ENCODE results near the gene EXD3. TPM values are rescaled to one million over a fixed set of nuclear protein-coding genes. Genes with fewer than 3 reads are reported as not detected.

EXD3 gene
- total RNA-seq, 5 donors from 2014 or later (not counting 1 experiment from before 2014, with no cell fraction given): 18.5 to 43.8 (median 38.0) TPM

DNA sequence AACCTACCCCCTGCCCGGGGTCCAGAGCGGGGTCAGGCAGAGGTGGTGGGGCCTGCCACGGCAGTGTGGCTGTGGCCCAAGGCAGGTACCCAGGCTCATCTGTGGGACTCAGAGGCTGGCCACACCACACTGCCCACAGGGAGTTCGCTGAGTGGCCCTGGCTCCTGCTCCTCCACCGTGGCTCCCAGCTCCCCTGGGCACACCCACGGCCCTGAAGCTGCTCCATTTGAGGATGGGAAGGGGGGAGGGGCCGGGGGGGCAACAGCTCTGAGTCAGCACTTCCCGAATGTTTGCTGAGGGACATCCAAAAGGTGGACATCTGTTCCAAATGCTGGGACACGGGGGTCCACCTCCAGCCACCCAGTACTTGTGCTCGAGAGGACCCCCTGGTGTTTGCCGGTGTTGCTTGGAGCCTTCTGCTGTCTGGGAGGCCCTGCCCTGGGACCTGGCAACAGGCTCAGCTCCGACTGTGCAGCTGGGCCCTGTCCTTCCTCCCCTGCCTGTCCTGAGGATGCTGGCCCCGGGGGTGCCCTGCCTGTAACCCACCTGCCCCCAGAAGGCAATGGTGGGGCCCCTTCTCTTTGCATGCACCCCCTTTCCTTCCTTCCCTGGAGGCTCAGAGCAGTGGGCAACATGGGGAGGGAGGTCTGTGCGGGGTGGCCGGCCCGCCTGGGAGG, 118.4 kb downstream of the EXD3 start:
- Mint-ChIP-seq H3K9me3 (no peaks in the 10 kb centered on the region), H3K36me3 (no peaks in the 10 kb centered on the region), H3K4me1 (peaks cover 5 to 26% (median 14%) of the 10 kb centered on the region in 3 donors), H3K27ac (no peak overlapping the region), H3K27me3 (peaks cover 3 to 7% of the 10 kb centered on the region in 2 donors), H3K4me3 (no peak overlapping the region)
- ATAC-seq (replicated peaks in 1 of 4) (no peak), DNase-seq (no peak)
- Histone ChIP-seq H3K27ac (ENCODE audit: low read length) (no peak overlapping the region), H3K36me3 (ENCODE audit: control insufficient read depth in 2 of 2, extremely low read depth in 1 of 2, insufficient read depth in 1 of 2, low read length in 1 of 2) (no peaks in the 10 kb centered on the region), H3K4me1 (ENCODE audit: control insufficient read depth in 1 of 2, extremely low read depth in 1 of 2, insufficient read depth in 2 of 2, low read length in 2 of 2) (peaks cover 9 to 54% of the 10 kb centered on the region in 2 experiments), H3K4me3 (ENCODE audit: control insufficient read depth in 1 of 2, extremely low read depth in 1 of 2, low read length in 1 of 2) (no peak overlapping the region), H3K27me3 (replicated peaks in 1 of 2; ENCODE audit: control insufficient read depth in 2 of 2, extremely low read depth in 1 of 2, insufficient read depth in 2 of 2, low read length in 1 of 2) (peaks cover 3 to 41% of the 10 kb centered on the region in 2 experiments), H3K9me3 (no peaks in the 10 kb centered on the region)
- ChIA-PET CTCF (no interaction called here), POLR2A (no interaction called here)
- 78% methylated on average over 12 of the region's 16 CpGs for WGBS (ENCODE audit: insufficient coverage)

DNA sequence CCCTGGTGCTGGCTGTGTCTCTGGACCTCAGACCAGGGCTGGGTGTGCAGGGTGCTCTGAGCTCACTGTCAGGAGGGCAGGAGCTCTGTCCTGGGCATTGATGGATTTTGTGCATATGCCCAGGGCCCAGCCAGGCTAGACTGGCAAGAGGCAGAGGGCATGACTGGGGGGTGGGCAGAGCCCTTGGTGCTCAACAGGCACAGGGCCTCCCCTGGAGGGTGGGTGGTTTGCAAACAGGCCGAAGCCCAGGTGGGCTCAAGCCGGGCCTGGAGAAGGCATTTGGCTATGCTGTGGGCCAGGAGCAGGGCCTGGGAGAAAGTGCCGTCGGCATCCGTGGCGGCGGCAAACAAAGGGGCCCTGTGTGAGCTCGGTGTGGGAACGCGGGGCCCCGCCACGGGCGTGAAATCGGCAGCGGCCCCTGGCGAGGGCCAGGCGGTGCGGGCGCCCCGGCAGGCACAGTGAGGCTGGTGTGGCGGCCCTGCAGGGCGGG, 119.0 kb downstream of the EXD3 start:
- Histone ChIP-seq H3K4me3 (ENCODE audit: control insufficient read depth in 1 of 2, extremely low read depth in 1 of 2, low read length in 1 of 2) (no peak overlapping the region), H3K27me3 (replicated peaks in 1 of 2; ENCODE audit: control insufficient read depth in 2 of 2, extremely low read depth in 1 of 2, insufficient read depth in 2 of 2, low read length in 1 of 2) (peaks cover 3 to 47% of the 10 kb centered on the region in 2 experiments), H3K4me1 (ENCODE audit: control insufficient read depth in 1 of 2, extremely low read depth in 1 of 2, insufficient read depth in 2 of 2, low read length in 2 of 2) (peaks cover 9 to 54% of the 10 kb centered on the region in 2 experiments), H3K27ac (ENCODE audit: low read length) (no peak overlapping the region), H3K36me3 (ENCODE audit: control insufficient read depth in 2 of 2, extremely low read depth in 1 of 2, insufficient read depth in 1 of 2, low read length in 1 of 2) (no peaks in the 10 kb centered on the region), H3K9me3 (no peaks in the 10 kb centered on the region)
- Mint-ChIP-seq H3K27me3 (peaks cover 3 to 12% of the 10 kb centered on the region in 2 donors), H3K36me3 (no peaks in the 10 kb centered on the region), H3K27ac (no peak overlapping the region), H3K9me3 (no peaks in the 10 kb centered on the region), H3K4me1 (peaks cover 5 to 26% (median 14%) of the 10 kb centered on the region in 3 donors), H3K4me3 (peak overlapping the region; percentile 17 to 45 (median 31))
- WGBS (ENCODE audit: insufficient coverage): 93% methylated on average over 22 of the region's 22 CpGs
- ATAC-seq (replicated peaks in 1 of 4): no peak
- DNase-seq: peak in 1 of 35 experiments; percentile 3
- CTCF ChIA-PET: no interaction called here
- POLR2A ChIA-PET: no interaction called here

DNA sequence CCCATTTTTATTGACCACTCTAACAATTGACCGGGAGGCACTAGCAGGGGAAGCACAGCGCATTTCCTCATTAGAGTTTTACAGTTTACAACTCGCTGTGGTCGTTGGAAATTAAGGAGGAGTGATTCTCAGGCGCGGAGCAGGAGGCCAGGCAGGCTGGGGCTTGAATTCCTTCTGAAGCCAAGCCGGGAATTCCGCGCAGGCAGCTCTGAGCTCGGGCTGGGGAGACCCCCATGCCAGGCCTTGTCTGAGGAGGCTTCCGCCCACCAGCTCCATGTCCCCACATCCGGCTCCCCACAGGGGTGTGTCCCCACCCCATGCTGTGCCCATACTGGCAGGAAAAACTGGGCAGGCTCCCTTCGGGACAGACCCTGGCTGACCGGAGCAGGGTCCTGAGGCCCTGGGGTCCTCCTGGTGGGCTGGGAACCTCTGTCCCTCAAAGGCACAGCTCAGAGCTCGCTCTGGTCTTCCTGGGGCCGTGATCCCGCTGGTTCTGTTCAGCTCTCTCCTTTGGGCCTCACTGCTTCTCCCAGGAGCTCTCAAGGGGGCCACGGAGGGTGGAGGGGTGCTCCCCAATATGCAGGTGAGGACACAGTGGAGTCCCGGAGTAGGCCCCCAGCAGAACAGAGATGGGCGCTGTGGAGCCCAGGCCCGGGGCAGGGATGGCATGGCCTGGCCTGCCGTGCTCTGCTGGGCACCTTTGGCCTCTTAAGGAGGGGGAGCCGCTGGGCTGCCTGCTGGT, 119.6 kb downstream of the EXD3 start:
- H3K9me3 Mint-ChIP-seq: no peaks in the 10 kb centered on the region
- H3K4me3 Mint-ChIP-seq: peak overlapping the region; percentile 17 to 45 (median 31)
- ATAC-seq (replicated peaks in 1 of 4) (no peak), DNase-seq (peak in 2 of 35 experiments; percentile 3 to 23)
- Histone ChIP-seq H3K27ac (ENCODE audit: low read length) (no peak overlapping the region), H3K9me3 (no peaks in the 10 kb centered on the region), H3K36me3 (ENCODE audit: control insufficient read depth in 2 of 2, extremely low read depth in 1 of 2, insufficient read depth in 1 of 2, low read length in 1 of 2) (no peaks in the 10 kb centered on the region), H3K27me3 (replicated peaks in 1 of 2; ENCODE audit: control insufficient read depth in 2 of 2, extremely low read depth in 1 of 2, insufficient read depth in 2 of 2, low read length in 1 of 2) (peaks cover 4 to 53% of the 10 kb centered on the region in 2 experiments), H3K4me3 (ENCODE audit: control insufficient read depth in 1 of 2, extremely low read depth in 1 of 2, low read length in 1 of 2) (no peak overlapping the region), H3K4me1 (ENCODE audit: control insufficient read depth in 1 of 2, extremely low read depth in 1 of 2, insufficient read depth in 2 of 2, low read length in 2 of 2) (peaks cover 9 to 54% of the 10 kb centered on the region in 2 experiments)
- ChIA-PET POLR2A (no interaction called here), CTCF (no interaction called here)
- H3K36me3 Mint-ChIP-seq: no peaks in the 10 kb centered on the region
- WGBS (ENCODE audit: insufficient coverage): 88% methylated on average over 20 of the region's 23 CpGs
- peaks cover 5 to 26% (median 14%) of the 10 kb centered on the region in 3 donors for H3K4me1 Mint-ChIP-seq
- peaks cover 3 to 15% of the 10 kb centered on the region in 2 donors for H3K27me3 Mint-ChIP-seq
- H3K27ac Mint-ChIP-seq: no peak overlapping the region

DNA sequence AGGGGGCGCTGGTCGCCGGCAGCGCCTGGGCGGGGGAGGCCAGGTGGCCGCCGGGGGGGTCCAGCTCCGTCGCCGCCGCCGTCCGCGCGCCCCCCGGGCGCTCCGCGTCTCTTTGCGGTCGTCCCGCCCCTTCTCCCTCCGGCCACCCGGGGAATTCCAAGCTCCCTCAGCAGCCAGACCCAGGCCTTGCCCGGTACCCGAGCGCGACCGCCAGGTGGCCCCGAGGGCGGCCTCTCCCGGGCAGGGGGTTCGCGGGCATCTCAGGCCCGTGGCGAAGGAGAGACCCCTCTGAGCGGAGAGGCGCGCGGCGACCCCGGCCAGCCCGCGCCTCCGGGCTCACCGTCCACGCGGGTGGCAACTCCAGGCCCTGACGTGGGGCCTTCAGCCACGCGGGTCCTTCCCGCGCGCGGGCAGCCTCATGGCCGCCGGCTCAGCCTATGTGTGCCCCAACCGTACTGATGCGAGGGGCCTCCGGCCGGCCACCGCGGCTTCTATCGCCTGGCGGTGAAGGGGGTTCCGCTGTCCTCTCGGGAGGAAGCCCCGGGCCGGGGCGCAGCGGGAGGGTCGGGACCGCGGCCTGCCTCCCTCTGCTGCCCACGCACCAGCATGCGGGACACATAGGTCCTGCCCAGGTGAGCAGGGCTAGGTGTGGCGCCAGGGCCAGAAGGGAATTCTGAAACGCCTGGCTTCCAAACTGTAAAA, 120.4 kb downstream of the EXD3 start:
- WGBS (ENCODE audit: insufficient coverage): 16% methylated on average over 78 of the region's 78 CpGs
- DNase-seq (peak in 2 of 35 experiments; percentile 4 to 24), ATAC-seq (replicated peaks in 1 of 4) (peak in 3 of 4 experiments; percentile 31 to 42 (median 40))
- Histone ChIP-seq H3K36me3 (ENCODE audit: control insufficient read depth in 2 of 2, extremely low read depth in 1 of 2, insufficient read depth in 1 of 2, low read length in 1 of 2) (no peaks in the 10 kb centered on the region), H3K27me3 (replicated peaks in 1 of 2; ENCODE audit: control insufficient read depth in 2 of 2, extremely low read depth in 1 of 2, insufficient read depth in 2 of 2, low read length in 1 of 2) (peaks cover 5 to 60% of the 10 kb centered on the region in 2 experiments), H3K4me3 (ENCODE audit: control insufficient read depth in 1 of 2, extremely low read depth in 1 of 2, low read length in 1 of 2) (peak overlapping the region; percentile 28 to 40), H3K4me1 (ENCODE audit: control insufficient read depth in 1 of 2, extremely low read depth in 1 of 2, insufficient read depth in 2 of 2, low read length in 2 of 2) (peaks cover 9 to 54% of the 10 kb centered on the region in 2 experiments), H3K27ac (ENCODE audit: low read length) (no peak overlapping the region), H3K9me3 (no peaks in the 10 kb centered on the region)
- H3K27me3 Mint-ChIP-seq: peaks cover 3 to 20% of the 10 kb centered on the region in 2 donors
- peak overlapping the region in 1 of 3 donors; percentile 34 for H3K4me3 Mint-ChIP-seq
- no peaks in the 10 kb centered on the region for H3K36me3 Mint-ChIP-seq
- no peak overlapping the region for H3K27ac Mint-ChIP-seq
- CTCF ChIA-PET: no interaction called here
- peaks cover 5 to 26% (median 14%) of the 10 kb centered on the region in 3 donors for H3K4me1 Mint-ChIP-seq
- H3K9me3 Mint-ChIP-seq: no peaks in the 10 kb centered on the region
- POLR2A ChIA-PET: no interaction called here

DNA sequence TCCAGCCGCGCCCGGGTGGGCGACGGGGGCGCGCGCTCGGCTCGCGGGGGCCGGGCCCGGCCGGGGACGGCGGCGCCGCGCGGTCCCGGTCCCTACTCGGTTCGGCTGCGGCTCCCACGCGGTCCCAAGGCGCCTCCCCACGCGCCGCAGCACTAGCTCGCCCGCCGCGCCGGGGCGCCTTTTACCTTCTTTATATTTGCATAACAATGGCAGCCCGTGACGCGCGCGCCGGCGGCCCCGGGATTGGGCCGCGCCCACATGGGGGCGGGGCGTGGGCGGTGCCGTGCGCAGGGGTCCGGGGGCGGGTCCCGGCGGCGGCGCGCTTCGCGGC, 120.9 kb downstream of the EXD3 start, which contains the start of gene NRARP:
TSS of gene NRARP (minus strand) at position 154 of the 331 bp plus-strand sequence. CDS start 343 bp downstream, outside the sequence.
- Mint-ChIP-seq H3K4me3 (peak within 1 kb of the TSS; percentile 56 to 71 (median 70)), H3K27ac (no peak within 1 kb of the TSS), H3K9me3 (no peaks in the 10 kb centered on the region), H3K36me3 (no peaks in the 10 kb centered on the region), H3K4me1 (peaks cover 8 to 24% (median 14%) of the 10 kb centered on the region in 3 donors), H3K27me3 (peaks cover 6 to 21% of the 10 kb centered on the region in 2 donors)
- Histone ChIP-seq H3K36me3 (ENCODE audit: control insufficient read depth in 2 of 2, extremely low read depth in 1 of 2, insufficient read depth in 1 of 2, low read length in 1 of 2) (no peaks in the 10 kb centered on the region), H3K4me3 (ENCODE audit: control insufficient read depth in 1 of 2, extremely low read depth in 1 of 2, low read length in 1 of 2) (peak within 1 kb of the TSS; percentile 43 to 82), H3K4me1 (ENCODE audit: control insufficient read depth in 1 of 2, extremely low read depth in 1 of 2, insufficient read depth in 2 of 2, low read length in 2 of 2) (peaks cover 9 to 54% of the 10 kb centered on the region in 2 experiments), H3K27me3 (replicated peaks in 1 of 2; ENCODE audit: control insufficient read depth in 2 of 2, extremely low read depth in 1 of 2, insufficient read depth in 2 of 2, low read length in 1 of 2) (peaks cover 5 to 65% of the 10 kb centered on the region in 2 experiments), H3K27ac (ENCODE audit: low read length) (no peak within 1 kb of the TSS), H3K9me3 (no peaks in the 10 kb centered on the region)
- ChIA-PET CTCF (interaction anchor here in 1 of 2 donors (0.6 kb wide), 1 partner anchor 214 kb away, joined by 3 read pairs; no protein-coding TSS in a partner anchor), POLR2A (no interaction called here)
- WGBS (ENCODE audit: insufficient coverage): under 1% methylated on average over 60 of the region's 60 CpGs
- DNase-seq (peak; percentile 79 to 96 (median 88)), ATAC-seq (replicated peaks in 1 of 4) (peak; percentile 86 to 90 (median 89))
